GM23338 (cell line): ENCODE data around the gene SEPTIN6. TPM values are rescaled to one million over a fixed set of nuclear protein-coding genes. Genes with fewer than 3 reads are reported as not detected.

Source experiments
- ATAC-seq: fragments of 200-7000 bp; cut with Tn5 transposase; 3 replicates; pipeline ENCODE4 v1.9.1; 2020
- DNase-seq: peaks from one replicate; pipeline ENCODE4 v3.0.0-alpha.2; 2015; ENCODE audit warnings: low spot score
- H2AFZ ChIP-seq: fragments of 200-600 bp; sonication (generic); 2 replicates; pipeline ENCODE4 v1.8.0; 2016; ENCODE audit warnings: antibody characterized with exemption, mild to moderate bottlenecking, moderate library complexity
- H3F3A ChIP-seq: fragments of 200-600 bp; sonication (generic); replicated peaks from 2 replicates; pipeline ENCODE4 v1.8.0; 2017; ENCODE audit warnings: antibody characterized with exemption, mixed run types, low read depth
- H3K27ac ChIP-seq: fragments of 200-600 bp; sonication (generic); 2 replicates; pipeline ENCODE4 v1.6.1; 2016; ENCODE audit warnings: low read depth
- H3K27me3 ChIP-seq: fragments of 200-600 bp; sonication (generic); 2 replicates; pipeline ENCODE4 v1.8.0; 2016; ENCODE audit warnings: mild to moderate bottlenecking, mixed run types, moderate library complexity; ENCODE audit not compliant: insufficient read depth
- H3K36me3 ChIP-seq: fragments of 200-600 bp; sonication (generic); 2 replicates; pipeline ENCODE4 v1.8.0; 2016; ENCODE audit warnings: mild to moderate bottlenecking; ENCODE audit not compliant: insufficient read depth
- H3K4me1 ChIP-seq: fragments of 200-600 bp; sonication (generic); 2 replicates; pipeline ENCODE4 v1.8.0; 2016; ENCODE audit warnings: mild to moderate bottlenecking, moderate library complexity; ENCODE audit not compliant: insufficient read depth
- H3K4me2 ChIP-seq: fragments of 200-600 bp; sonication (generic); 2 replicates; pipeline ENCODE4 v1.7.1; 2017; ENCODE audit warnings: mixed run types
- H3K4me3 ChIP-seq: fragments of 200-600 bp; sonication (generic); 2 replicates; pipeline ENCODE4 v1.6.1; 2016; ENCODE audit warnings: mixed run types
- H3K79me2 ChIP-seq: fragments of 200-600 bp; sonication (generic); replicated peaks from 2 replicates; pipeline ENCODE4 v1.8.0; 2017; ENCODE audit warnings: mild to moderate bottlenecking; ENCODE audit not compliant: insufficient read depth
- H3K9me2 ChIP-seq: fragments of 200-600 bp; sonication (generic); 2 replicates; pipeline ENCODE4 v1.8.0; 2017; ENCODE audit not compliant: insufficient read depth
- H4K20me1 ChIP-seq: fragments of 200-600 bp; sonication (generic); replicated peaks from 2 replicates; pipeline ENCODE4 v1.8.0; 2017; ENCODE audit warnings: mild to moderate bottlenecking; ENCODE audit not compliant: insufficient read depth
- H3K27ac Mint-ChIP-seq: 2 replicates; pipeline ENCODE4 v1.8.0; 2020; ENCODE audit warnings: inconsistent platforms, mild to moderate bottlenecking, moderate library complexity, mixed read lengths
- H3K27me3 Mint-ChIP-seq: 3 replicates; pipeline ENCODE4 v1.8.0; 2022; ENCODE audit warnings: low read depth, mild to moderate bottlenecking, moderate library complexity, mixed read lengths, inconsistent platforms; ENCODE audit not compliant: insufficient read depth, poor library complexity
- H3K36me3 Mint-ChIP-seq: 3 replicates; pipeline ENCODE4 v1.8.0; 2021; ENCODE audit warnings: low read depth, mild to moderate bottlenecking, inconsistent platforms, moderate library complexity, mixed read lengths
- H3K4me1 Mint-ChIP-seq: 3 replicates; pipeline ENCODE4 v1.8.0; 2020; ENCODE audit warnings: mild to moderate bottlenecking, inconsistent platforms, mixed read lengths
- H3K4me3 Mint-ChIP-seq: 3 replicates; pipeline ENCODE4 v1.8.0; 2021; ENCODE audit warnings: moderate library complexity, mild to moderate bottlenecking, inconsistent platforms, mixed read lengths
- H3K9me3 Mint-ChIP-seq: 3 replicates; pipeline ENCODE4 v1.8.0; 2020; ENCODE audit warnings: moderate library complexity, mild to moderate bottlenecking, inconsistent platforms, mixed read lengths
- CREB1 ChIP-seq: fragments of 250-450 bp; sonication (Bioruptor Pico); IDR thresholded peaks from 2 replicates; pipeline ENCODE4 v1.5.0; 2020; ENCODE audit warnings: low read depth, mild to moderate bottlenecking, moderate library complexity
- CTCF ChIP-seq, 2 experiments: fragments of 200-600 bp in 1 of 2; sonication (generic) in 1 of 2; conservative IDR thresholded peaks; 2 replicates each; pipeline versions ENCODE4 v1.5.1 to v1.6.1; 2016 to 2017; ENCODE audit warnings: antibody characterized with exemption in 2 of 2, low read depth in 2 of 2, mild to moderate bottlenecking in 2 of 2, moderate library complexity in 1 of 2
- JUNB ChIP-seq: IDR thresholded peaks from one replicate; pipeline ENCODE4 v1.6.1; 2016; ENCODE audit warnings: antibody characterized with exemption; ENCODE audit not compliant: unreplicated experiment
- NANOG ChIP-seq: IDR thresholded peaks from 2 replicates; pipeline ENCODE4 v1.6.1; 2016; ENCODE audit warnings: antibody characterized with exemption, borderline replicate concordance
- POLR2AphosphoS5 ChIP-seq: IDR thresholded peaks from 2 replicates; pipeline ENCODE4 v1.6.1; 2016; ENCODE audit warnings: antibody characterized with exemption, low read depth
- STAT1 ChIP-seq: IDR thresholded peaks from one replicate; pipeline ENCODE4 v1.6.1; 2016; ENCODE audit warnings: antibody characterized with exemption; ENCODE audit not compliant: unreplicated experiment
- polyA plus RNA-seq: library from polyadenylated mRNA; unstranded; fragments of >200 nt; fragmentation: Nextera tagmentation; extraction: Ambion mirVana; gene quantifications from 2 replicates; pipeline ENCODE4 v1.2.1, GENCODE V29; 2016
- total RNA-seq: library from RNA; depleted of rRNA; stranded (reverse); fragments of >200 nt; shearing (Covaris generic); gene quantifications from 2 replicates; pipeline ENCODE4 v1.2.3, GENCODE V29; 2014
- TF ChIP-seq, protein P1 (sequence below): fragments of 250-450 bp; sonication (Bioruptor Pico); IDR thresholded peaks from 2 replicates; pipeline ENCODE4 v1.5.0; 2020; ENCODE audit warnings: mild to moderate bottlenecking, moderate library complexity
- TF ChIP-seq, protein P2 (sequence below): IDR thresholded peaks from 2 replicates; pipeline ENCODE4 v1.6.1; 2016; ENCODE audit warnings: antibody characterized with exemption

The SEPTIN6 gene
- total and polyA plus RNA-seq, 2 experiments from 2014 or later = 37.0 to 43.6 TPM

- TF ChIP-seq NANOG = no peak
- TF ChIP-seq CTCF (conservative IDR thresholded peaks at IDR 0.05; ENCODE audit: low read depth in 2 of 2) = no peak
Measured at GRCh38 chrX:119673336-119673735, 19.6 kb downstream of the SEPTIN6 start (continued).

DNA sequence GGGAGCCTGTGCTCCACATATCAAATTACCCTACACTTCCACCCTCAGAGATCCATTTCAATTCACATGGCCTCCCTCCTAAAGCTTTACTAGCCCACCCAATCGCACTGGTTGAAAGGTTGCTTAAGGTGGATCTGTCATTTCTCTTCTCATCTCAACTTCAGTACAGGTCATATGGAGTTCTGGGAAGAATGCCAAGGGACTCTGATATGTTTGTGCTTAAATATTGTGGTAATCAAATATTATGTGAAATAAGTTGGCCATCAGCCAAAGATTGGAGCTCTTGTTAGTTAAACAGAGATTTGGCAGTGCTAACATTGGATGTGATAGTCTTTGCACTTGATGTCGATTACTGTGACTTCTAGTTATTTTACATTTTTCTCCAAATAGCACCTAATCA, 20.5 kb downstream of the SEPTIN6 start:
- DNase-seq = no peak
- no peak for ATAC-seq

More for the DNA sequence above, 20.5 kb downstream of the SEPTIN6 start:
- Histone ChIP-seq H3K9me2 (no peaks in the 10 kb centered on the region), H3K27me3 (no peaks in the 10 kb centered on the region), H3F3A (no peaks in the 10 kb centered on the region), H3K79me2 (no peaks in the 10 kb centered on the region), H3K4me2 (no peak overlapping the region), H3K27ac (no peak overlapping the region), H2AFZ (no peak overlapping the region), H4K20me1 (no peaks in the 10 kb centered on the region), H3K4me1 (no peaks in the 10 kb centered on the region), H3K36me3 (no peaks in the 10 kb centered on the region), H3K4me3 (no peak overlapping the region)
- TF ChIP-seq CTCF (conservative IDR thresholded peaks at IDR 0.05; ENCODE audit: low read depth in 2 of 2) (no peak), CREB1 (CRISPR knock-in tag) (no peak), STAT1 (no peak), JUNB (no peak), POLR2AphosphoS5 (no peak)
- TF ChIP-seq, protein P1, sequence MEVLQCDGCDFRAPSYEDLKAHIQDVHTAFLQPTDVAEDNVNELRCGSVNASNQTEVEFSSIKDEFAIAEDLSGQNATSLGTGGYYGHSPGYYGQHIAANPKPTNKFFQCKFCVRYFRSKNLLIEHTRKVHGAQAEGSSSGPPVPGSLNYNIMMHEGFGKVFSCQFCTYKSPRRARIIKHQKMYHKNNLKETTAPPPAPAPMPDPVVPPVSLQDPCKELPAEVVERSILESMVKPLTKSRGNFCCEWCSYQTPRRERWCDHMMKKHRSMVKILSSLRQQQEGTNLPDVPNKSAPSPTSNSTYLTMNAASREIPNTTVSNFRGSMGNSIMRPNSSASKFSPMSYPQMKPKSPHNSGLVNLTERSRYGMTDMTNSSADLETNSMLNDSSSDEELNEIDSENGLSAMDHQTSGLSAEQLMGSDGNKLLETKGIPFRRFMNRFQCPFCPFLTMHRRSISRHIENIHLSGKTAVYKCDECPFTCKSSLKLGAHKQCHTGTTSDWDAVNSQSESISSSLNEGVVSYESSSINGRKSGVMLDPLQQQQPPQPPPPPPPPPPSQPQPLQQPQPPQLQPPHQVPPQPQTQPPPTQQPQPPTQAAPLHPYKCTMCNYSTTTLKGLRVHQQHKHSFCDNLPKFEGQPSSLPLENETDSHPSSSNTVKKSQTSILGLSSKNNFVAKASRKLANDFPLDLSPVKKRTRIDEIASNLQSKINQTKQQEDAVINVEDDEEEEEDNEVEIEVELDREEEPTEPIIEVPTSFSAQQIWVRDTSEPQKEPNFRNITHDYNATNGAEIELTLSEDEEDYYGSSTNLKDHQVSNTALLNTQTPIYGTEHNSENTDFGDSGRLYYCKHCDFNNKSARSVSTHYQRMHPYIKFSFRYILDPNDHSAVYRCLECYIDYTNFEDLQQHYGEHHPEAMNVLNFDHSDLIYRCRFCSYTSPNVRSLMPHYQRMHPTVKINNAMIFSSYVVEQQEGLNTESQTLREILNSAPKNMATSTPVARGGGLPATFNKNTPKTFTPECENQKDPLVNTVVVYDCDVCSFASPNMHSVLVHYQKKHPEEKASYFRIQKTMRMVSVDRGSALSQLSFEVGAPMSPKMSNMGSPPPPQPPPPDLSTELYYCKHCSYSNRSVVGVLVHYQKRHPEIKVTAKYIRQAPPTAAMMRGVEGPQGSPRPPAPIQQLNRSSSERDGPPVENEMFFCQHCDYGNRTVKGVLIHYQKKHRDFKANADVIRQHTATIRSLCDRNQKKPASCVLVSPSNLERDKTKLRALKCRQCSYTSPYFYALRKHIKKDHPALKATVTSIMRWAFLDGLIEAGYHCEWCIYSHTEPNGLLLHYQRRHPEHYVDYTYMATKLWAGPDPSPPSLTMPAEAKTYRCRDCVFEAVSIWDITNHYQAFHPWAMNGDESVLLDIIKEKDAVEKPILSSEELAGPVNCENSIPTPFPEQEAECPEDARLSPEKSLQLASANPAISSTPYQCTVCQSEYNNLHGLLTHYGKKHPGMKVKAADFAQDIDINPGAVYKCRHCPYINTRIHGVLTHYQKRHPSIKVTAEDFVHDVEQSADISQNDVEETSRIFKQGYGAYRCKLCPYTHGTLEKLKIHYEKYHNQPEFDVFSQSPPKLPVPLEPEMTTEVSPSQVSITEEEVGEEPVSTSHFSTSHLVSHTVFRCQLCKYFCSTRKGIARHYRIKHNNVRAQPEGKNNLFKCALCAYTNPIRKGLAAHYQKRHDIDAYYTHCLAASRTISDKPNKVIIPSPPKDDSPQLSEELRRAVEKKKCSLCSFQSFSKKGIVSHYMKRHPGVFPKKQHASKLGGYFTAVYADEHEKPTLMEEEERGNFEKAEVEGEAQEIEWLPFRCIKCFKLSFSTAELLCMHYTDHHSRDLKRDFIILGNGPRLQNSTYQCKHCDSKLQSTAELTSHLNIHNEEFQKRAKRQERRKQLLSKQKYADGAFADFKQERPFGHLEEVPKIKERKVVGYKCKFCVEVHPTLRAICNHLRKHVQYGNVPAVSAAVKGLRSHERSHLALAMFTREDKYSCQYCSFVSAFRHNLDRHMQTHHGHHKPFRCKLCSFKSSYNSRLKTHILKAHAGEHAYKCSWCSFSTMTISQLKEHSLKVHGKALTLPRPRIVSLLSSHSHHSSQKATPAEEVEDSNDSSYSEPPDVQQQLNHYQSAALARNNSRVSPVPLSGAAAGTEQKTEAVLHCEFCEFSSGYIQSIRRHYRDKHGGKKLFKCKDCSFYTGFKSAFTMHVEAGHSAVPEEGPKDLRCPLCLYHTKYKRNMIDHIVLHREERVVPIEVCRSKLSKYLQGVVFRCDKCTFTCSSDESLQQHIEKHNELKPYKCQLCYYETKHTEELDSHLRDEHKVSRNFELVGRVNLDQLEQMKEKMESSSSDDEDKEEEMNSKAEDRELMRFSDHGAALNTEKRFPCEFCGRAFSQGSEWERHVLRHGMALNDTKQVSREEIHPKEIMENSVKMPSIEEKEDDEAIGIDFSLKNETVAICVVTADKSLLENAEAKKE = no peak
- TF ChIP-seq, protein P2, sequence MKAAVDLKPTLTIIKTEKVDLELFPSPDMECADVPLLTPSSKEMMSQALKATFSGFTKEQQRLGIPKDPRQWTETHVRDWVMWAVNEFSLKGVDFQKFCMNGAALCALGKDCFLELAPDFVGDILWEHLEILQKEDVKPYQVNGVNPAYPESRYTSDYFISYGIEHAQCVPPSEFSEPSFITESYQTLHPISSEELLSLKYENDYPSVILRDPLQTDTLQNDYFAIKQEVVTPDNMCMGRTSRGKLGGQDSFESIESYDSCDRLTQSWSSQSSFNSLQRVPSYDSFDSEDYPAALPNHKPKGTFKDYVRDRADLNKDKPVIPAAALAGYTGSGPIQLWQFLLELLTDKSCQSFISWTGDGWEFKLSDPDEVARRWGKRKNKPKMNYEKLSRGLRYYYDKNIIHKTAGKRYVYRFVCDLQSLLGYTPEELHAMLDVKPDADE = no peak
- Mint-ChIP-seq H3K36me3 (peaks cover 7% of the 10 kb centered on the region; the same call in 1 of the 3 replicates), H3K27me3 (peaks cover 1% of the 10 kb centered on the region), H3K27ac (no peak overlapping the region), H3K4me1 (peaks cover 7% of the 10 kb centered on the region; the same call in 2 of the 3 replicates), H3K4me3 (no peak overlapping the region), H3K9me3 (no peaks in the 10 kb centered on the region)
